Measurements from ENCODE around the gene PLEKHO2.
A peak's percentile ranks its signal among the peaks of the same experiment; 100 is the strongest.
"Not testable (repeated sequence)": the region's sequence is repeated elsewhere in the genome, so short reads cannot be mapped to it uniquely, and the experiment has no call there.

The PLEKHO2 gene, protein sequence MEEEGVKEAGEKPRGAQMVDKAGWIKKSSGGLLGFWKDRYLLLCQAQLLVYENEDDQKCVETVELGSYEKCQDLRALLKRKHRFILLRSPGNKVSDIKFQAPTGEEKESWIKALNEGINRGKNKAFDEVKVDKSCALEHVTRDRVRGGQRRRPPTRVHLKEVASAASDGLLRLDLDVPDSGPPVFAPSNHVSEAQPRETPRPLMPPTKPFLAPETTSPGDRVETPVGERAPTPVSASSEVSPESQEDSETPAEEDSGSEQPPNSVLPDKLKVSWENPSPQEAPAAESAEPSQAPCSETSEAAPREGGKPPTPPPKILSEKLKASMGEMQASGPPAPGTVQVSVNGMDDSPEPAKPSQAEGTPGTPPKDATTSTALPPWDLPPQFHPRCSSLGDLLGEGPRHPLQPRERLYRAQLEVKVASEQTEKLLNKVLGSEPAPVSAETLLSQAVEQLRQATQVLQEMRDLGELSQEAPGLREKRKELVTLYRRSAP

GRCh38 chr15:64841344-64842095 is at the start of gene PLEKHO2:
PLEKHO2 (plus strand) TSS chr15:64841915; CDS start chr15:64842017, 102 bp downstream.
- DNase-seq: peak; percentile 82 to 92

DNA sequence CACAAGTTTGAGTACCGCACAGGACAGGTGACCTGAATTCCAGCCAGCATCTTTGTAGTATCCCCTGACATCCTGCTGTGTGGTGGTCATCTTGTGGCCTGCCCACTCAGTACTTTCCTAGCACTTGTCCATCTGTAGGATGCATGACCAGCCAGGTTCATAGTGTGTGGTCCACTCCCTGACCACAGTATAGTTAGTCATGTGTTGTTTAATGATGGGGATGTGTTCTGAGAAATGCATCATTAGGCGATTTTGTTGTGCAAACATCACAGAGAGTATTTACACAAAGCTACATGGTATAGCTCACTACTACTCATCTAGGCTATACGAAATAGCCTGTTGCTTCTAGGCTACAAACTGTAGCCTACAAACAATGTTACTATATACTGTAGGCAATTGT is 49.4 kb upstream of the PLEKHO2 start:
- no peak for DNase-seq

GRCh38 chr15:64795299-64795698 is 46.4 kb upstream of the PLEKHO2 start:
- not testable (repeated sequence) for DNase-seq

- DNase-seq: not testable (repeated sequence)
Observed at GRCh38 chr15:64795921-64796320, 45.8 kb upstream of the PLEKHO2 start.

DNA sequence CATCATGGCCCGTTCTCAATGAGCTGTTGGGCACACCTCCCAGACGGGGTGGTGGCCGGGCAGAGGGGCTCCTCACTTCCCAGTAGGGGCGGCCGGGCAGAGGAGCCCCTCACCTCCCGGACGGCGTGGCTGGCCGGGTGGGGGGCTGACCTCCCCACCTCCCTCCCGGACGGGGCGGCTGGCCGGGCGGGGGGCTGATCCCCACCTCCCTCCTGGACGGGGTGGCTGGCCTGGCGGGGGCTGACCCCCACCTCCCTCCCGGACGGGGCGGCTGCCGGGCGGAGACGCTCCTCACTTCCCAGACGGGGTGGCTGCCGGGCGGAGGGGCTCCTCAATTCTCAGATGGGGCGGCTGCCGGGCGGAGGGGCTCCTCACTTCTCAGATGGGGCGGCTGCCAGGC is 42.8 kb upstream of the PLEKHO2 start:
- not testable (repeated sequence) for DNase-seq

- DNase-seq: no peak
Observed at GRCh38 chr15:64800476-64800875, 41.2 kb upstream of the PLEKHO2 start.

GRCh38 chr15:64803526-64803925 is 38.2 kb upstream of the PLEKHO2 start:
- DNase-seq: no peak

- DNase-seq: no peak
Observed at GRCh38 chr15:64804619-64805018, 37.1 kb upstream of the PLEKHO2 start.

DNA sequence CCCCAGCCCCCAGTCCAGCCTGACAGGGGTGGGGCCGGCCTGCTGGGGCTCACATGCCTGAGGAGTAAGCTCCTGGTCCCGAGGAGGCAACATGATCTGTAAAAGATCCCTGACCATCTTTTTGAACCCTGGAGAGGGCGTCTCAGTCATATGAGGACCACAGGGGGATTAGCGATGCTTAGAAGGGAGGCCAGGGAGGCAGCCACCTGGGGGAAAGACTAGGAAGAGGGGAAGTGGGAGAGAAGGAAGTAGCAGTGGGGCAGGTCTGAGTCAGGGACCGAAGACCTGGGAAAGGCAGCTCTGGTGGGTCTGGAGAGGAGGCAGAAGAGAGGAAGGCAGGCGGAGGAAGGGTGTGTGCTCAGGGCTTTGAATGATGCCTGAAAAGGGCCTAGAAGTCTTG is 35.2 kb upstream of the PLEKHO2 start:
- no peak for DNase-seq

GRCh38 chr15:64807051-64807749 is 34.5 kb upstream of the PLEKHO2 start:
- no peak for DNase-seq

DNA sequence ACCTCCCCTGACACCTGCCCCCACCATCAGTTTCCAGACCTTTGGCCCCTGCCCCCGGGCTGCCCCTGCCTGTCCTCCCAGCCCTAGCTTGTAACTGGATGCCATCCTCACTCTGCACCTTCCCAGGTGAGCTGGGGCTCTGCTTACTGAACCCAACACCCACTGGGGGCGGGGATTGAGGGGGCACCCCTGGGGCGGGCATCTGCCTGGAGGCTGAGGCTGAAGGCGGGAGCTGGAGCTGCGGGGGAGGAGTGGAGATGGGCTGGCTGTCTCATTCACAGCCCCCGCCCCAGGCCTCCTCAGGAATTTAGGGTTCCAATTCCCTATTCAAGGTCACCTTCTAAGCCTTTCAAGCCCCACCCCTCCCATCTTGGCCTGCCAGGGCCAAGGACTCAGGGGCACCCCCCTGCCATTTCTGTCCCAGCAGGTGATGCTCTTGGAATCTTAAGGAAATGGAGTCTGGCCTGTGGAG is 33.9 kb upstream of the PLEKHO2 start:
- no peak for DNase-seq

GRCh38 chr15:64808785-64809453 is 32.8 kb upstream of the PLEKHO2 start:
- DNase-seq: no peak

GRCh38 chr15:64809649-64810496 is 31.8 kb upstream of the PLEKHO2 start:
- peak; percentile 80 to 82 for DNase-seq

GRCh38 chr15:64810497-64811326 is 31.0 kb upstream of the PLEKHO2 start:
- DNase-seq: no peak

GRCh38 chr15:64813075-64813474 is 28.6 kb upstream of the PLEKHO2 start:
- no peak for DNase-seq

GRCh38 chr15:64814283-64814682 is 27.4 kb upstream of the PLEKHO2 start:
- not testable (repeated sequence) for DNase-seq

GRCh38 chr15:64814965-64815364 is 26.8 kb upstream of the PLEKHO2 start:
- DNase-seq: not testable (repeated sequence)

DNA sequence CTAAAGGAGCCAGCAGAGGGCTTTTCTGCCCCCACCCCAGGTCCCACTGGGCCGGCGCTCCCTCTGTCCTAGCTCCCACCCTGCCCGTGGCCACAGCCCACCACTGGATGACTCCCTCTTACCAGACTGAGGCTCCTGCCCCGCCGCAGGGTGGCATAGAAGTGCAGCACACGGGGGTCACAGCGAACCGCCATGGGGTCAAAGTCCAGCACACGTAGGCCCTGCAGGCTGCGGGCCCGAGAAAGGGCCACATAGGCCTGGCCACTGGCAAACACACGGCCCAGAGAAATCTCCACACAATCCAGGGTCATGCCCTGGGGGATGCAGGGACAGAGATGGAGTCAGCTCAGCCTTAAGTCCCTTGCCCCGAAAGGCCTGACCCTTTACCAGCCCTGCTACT is 25.3 kb upstream of the PLEKHO2 start:
- DNase-seq: no peak

- DNase-seq: peak; percentile 14 to 22
Observed at GRCh38 chr15:64824929-64825430, 16.7 kb upstream of the PLEKHO2 start.

Measured in stimulated activated CD4-positive, alpha-beta T cell treated with anti-CD3 and anti-CD28 coated beads, Interleukin-2, amount 100 ng/mL, for 24 hours (primary cell).